K562 (cell line): ENCODE data around the gene DLGAP1. TPM values are rescaled to one million over a fixed set of nuclear protein-coding genes. Genes with fewer than 3 reads are reported as not detected.
A peak's percentile ranks its signal among the peaks of the same experiment; 100 is the strongest.

ENCODE experiments used
- ARID3A ChIP-seq: IDR thresholded peaks from 2 replicates; pipeline ENCODE4 v1.6.1; 2012; ENCODE audit warnings: low read depth, low read length, improper control_type of control experiment, borderline replicate concordance
- DMBX1 ChIP-seq: fragments of 250-450 bp; sonication (Bioruptor Pico); IDR thresholded peaks from 2 replicates; pipeline ENCODE4 v1.8.0; 2022; ENCODE audit warnings: inconsistent platforms, mild to moderate bottlenecking, moderate library complexity, borderline replicate concordance
- ERF ChIP-seq: fragments of 450-650 bp; formaldehyde crosslinking; IDR thresholded peaks from 2 replicates; pipeline ENCODE4 v1.4.0; 2020; ENCODE audit warnings: mild to moderate bottlenecking, mixed read lengths
- GTF2A2 ChIP-seq: IDR thresholded peaks from 2 replicates; pipeline ENCODE4 v1.6.1; 2016; ENCODE audit warnings: mild to moderate bottlenecking, missing genetic modification characterization, missing compliant biosample characterization
- MEF2D ChIP-seq: conservative IDR thresholded peaks from 2 replicates; pipeline ENCODE4 v1.6.1; 2016; ENCODE audit warnings: low read depth, missing genetic modification characterization, missing compliant biosample characterization
- PHB2 ChIP-seq: fragments of 450-650 bp; IDR thresholded peaks from 2 replicates; pipeline ENCODE4 v1.6.1; 2017; ENCODE audit warnings: low read depth
- SP1 ChIP-seq: sonication (generic); formaldehyde crosslinking; IDR thresholded peaks from 2 replicates; pipeline ENCODE4 v1.8.1; 2022; ENCODE audit warnings: mild to moderate bottlenecking, missing genetic modification reagents
- TEAD1 ChIP-seq, 2 experiments: fragments of 450-650 bp in 1 of 2; sonication (generic) in 1 of 2; formaldehyde crosslinking; IDR thresholded peaks; 2 replicates each; pipeline versions ENCODE4 v1.4.0 to v1.8.0; 2020 to 2022; ENCODE audit warnings: mild to moderate bottlenecking in 2 of 2, missing genetic modification reagents in 1 of 2
- THAP12 ChIP-seq: fragments of 250-450 bp; sonication (Bioruptor Pico); IDR thresholded peaks from 2 replicates; pipeline ENCODE4 v1.9.0; 2021; ENCODE audit warnings: mild to moderate bottlenecking, inconsistent platforms
- TSC22D4 ChIP-seq: fragments of 450-650 bp; IDR thresholded peaks from 2 replicates; pipeline ENCODE4 v1.6.1; 2016; ENCODE audit warnings: missing genetic modification characterization, missing biosample characterization, control low read depth
- WHSC1 ChIP-seq: IDR thresholded peaks from one replicate; pipeline ENCODE4 v1.6.1; 2012; ENCODE audit warnings: low read length, control low read depth, inconsistent platforms
- polyA plus RNA-seq, 8 experiments: library from polyadenylated mRNA; depleted of rRNA in 4 of 8; stranded (reverse) in 5 of 8; unstranded in 3 of 8; fragments of >200 nt; fragmentation: Nextera tagmentation in 2 of 8; fragmentation: Illumina TruSeq in 1 of 8; extraction: Ambion mirVana in 2 of 8; extraction: Trizol in 1 of 8; gene quantifications; 2 replicates each; pipeline versions ENCODE4 v1.2.1 to v1.2.3, GENCODE V29; 2011 to 2014; ENCODE audit warnings: inconsistent platforms in 1 of 8, missing spikeins in 1 of 8
- total RNA-seq, 7 experiments: library from RNA; depleted of rRNA in 6 of 7; stranded (reverse); fragments of >200 nt in 6 of 7; fragmentation: Illumina TruSeq in 2 of 7; extraction: Trizol in 2 of 7; gene quantifications; 2 replicates each; pipeline versions ENCODE4 v1.2.1 to v1.2.3, GENCODE V29; 2011 to 2021; ENCODE audit warnings: low replicate concordance in 1 of 7
- TF ChIP-seq, protein P1 (sequence below): fragments of 450-650 bp; IDR thresholded peaks from 2 replicates; pipeline ENCODE4 v1.6.1; 2016; ENCODE audit warnings: low read depth
- TF ChIP-seq, protein P2 (sequence below): fragments of 450-650 bp; IDR thresholded peaks from 2 replicates; pipeline ENCODE4 v1.6.1; 2016; ENCODE audit warnings: missing biosample characterization, missing genetic modification characterization

DLGAP1 gene
- total and polyA plus RNA-seq, 9 of the 15 experiments (the other 6 are each of a cell fraction or from before 2014, with no cell fraction given): 0.04 to 0.22 (median 0.08) TPM

GRCh38 chr18:3595369-3596273 lies 859.5 kb downstream of the DLGAP1 start (continued):
- TF ChIP-seq SP1 (peak; percentile 32; the same call in 1 of the 2 replicates), MEF2D (peak; percentile 62), WHSC1 (no peak), ERF (CRISPR knock-in tag) (peak; percentile 80), GTF2A2 (tag) (0 out of 2 replicates have a peak, but pooled peaks have one; percentile 8), THAP12 (no peak), PHB2 (no peak), TEAD1 (CRISPR knock-in tag; IDR thresholded peaks at IDR 0.05) (peak in 1 of 2 experiments; percentile 60; a peak in 2 of 4 replicates), TSC22D4 (tag) (no peak), DMBX1 (CRISPR knock-in tag) (peak; percentile 66), ARID3A (peak; percentile 90)
- TF ChIP-seq, protein P1, sequence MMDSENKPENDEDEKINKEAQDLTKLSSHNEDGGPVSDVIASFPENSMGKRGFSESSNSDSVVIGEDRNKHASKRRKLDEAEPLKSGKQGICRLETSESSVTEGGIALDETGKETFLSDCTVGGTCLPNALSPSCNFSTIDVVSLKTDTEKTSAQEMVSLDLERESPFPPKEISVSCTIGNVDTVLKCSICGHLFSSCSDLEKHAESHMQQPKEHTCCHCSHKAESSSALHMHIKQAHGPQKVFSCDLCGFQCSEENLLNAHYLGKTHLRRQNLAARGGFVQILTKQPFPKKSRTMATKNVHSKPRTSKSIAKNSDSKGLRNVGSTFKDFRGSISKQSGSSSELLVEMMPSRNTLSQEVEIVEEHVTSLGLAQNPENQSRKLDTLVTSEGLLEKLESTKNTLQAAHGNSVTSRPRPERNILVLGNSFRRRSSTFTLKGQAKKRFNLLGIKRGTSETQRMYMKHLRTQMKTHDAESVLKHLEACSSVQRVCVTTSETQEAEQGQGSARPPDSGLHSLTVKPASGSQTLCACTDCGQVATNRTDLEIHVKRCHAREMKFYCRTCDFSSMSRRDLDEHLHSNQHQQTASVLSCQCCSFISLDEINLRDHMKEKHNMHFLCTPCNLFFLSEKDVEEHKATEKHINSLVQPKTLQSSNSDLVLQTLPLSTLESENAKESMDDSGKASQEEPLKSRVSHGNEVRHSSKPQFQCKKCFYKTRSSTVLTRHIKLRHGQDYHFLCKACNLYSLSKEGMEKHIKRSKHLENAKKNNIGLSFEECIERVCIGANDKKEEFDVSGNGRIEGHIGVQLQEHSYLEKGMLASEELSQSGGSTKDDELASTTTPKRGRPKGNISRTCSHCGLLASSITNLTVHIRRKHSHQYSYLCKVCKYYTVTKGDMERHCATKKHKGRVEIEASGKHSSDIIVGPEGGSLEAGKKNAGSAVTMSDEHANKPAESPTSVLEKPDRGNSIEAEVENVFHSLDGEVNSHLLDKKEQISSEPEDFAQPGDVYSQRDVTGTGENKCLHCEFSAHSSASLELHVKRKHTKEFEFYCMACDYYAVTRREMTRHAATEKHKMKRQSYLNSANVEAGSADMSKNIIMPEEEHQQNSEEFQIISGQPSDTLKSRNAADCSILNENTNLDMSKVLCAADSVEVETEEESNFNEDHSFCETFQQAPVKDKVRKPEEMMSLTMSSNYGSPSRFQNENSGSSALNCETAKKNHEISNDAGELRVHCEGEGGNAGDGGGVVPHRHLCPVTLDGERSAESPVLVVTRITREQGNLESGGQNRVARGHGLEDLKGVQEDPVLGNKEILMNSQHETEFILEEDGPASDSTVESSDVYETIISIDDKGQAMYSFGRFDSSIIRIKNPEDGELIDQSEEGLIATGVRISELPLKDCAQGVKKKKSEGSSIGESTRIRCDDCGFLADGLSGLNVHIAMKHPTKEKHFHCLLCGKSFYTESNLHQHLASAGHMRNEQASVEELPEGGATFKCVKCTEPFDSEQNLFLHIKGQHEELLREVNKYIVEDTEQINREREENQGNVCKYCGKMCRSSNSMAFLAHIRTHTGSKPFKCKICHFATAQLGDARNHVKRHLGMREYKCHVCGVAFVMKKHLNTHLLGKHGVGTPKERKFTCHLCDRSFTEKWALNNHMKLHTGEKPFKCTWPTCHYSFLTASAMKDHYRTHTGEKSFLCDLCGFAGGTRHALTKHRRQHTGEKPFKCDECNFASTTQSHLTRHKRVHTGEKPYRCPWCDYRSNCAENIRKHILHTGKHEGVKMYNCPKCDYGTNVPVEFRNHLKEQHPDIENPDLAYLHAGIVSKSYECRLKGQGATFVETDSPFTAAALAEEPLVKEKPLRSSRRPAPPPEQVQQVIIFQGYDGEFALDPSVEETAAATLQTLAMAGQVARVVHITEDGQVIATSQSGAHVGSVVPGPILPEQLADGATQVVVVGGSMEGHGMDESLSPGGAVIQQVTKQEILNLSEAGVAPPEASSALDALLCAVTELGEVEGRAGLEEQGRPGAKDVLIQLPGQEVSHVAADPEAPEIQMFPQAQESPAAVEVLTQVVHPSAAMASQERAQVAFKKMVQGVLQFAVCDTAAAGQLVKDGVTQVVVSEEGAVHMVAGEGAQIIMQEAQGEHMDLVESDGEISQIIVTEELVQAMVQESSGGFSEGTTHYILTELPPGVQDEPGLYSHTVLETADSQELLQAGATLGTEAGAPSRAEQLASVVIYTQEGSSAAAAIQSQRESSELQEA: no peak
- TF ChIP-seq, protein P2, sequence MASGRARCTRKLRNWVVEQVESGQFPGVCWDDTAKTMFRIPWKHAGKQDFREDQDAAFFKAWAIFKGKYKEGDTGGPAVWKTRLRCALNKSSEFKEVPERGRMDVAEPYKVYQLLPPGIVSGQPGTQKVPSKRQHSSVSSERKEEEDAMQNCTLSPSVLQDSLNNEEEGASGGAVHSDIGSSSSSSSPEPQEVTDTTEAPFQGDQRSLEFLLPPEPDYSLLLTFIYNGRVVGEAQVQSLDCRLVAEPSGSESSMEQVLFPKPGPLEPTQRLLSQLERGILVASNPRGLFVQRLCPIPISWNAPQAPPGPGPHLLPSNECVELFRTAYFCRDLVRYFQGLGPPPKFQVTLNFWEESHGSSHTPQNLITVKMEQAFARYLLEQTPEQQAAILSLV (tag): peak; percentile 62; the same call in 1 of the 2 replicates
